Fibroblast of lung (primary cell): Measurements from ENCODE around the gene ADGRV1. TPM values are rescaled to one million over a fixed set of nuclear protein-coding genes. Genes with fewer than 3 reads are reported as not detected.
A peak's percentile ranks its signal among the peaks of the same experiment; 100 is the strongest.

Experiments
- DNase-seq, 2 donors: peaks; one replicate each; pipeline versions ENCODE4 v3.0.0 to v3.0.0-alpha.2; 2010; ENCODE audit warnings: low read depth in 2 of 2
- H2AFZ ChIP-seq: 2 replicates; pipeline ENCODE4 v1.5.1; 2012; ENCODE audit warnings: low read length, control low read depth, inconsistent platforms
- H3K27ac ChIP-seq: 2 replicates; pipeline ENCODE4 v1.5.1; 2011; ENCODE audit warnings: low read length, control low read depth; ENCODE audit not compliant: insufficient read depth
- H3K27me3 ChIP-seq: 2 replicates; pipeline ENCODE4 v1.5.1; 2011; ENCODE audit warnings: mild to moderate bottlenecking, low read length; ENCODE audit not compliant: control insufficient read depth, insufficient read depth
- H3K36me3 ChIP-seq: 2 replicates; pipeline ENCODE4 v1.5.1; 2011; ENCODE audit warnings: low read length; ENCODE audit not compliant: control insufficient read depth, insufficient read depth
- H3K4me1 ChIP-seq: 2 replicates; pipeline ENCODE4 v1.5.1; 2011; ENCODE audit warnings: low read length; ENCODE audit not compliant: control insufficient read depth, insufficient read depth; ENCODE audit errors: extremely low read depth
- H3K4me2 ChIP-seq: 2 replicates; pipeline ENCODE4 v1.5.1; 2011; ENCODE audit warnings: low read length, control low read depth; ENCODE audit not compliant: insufficient read depth; ENCODE audit errors: extremely low read depth
- H3K4me3 ChIP-seq, 4 experiments: fragments of 200-600 bp in 1 of 4; sonication (generic) in 1 of 4; replicated peaks in 1 of 4; 2 replicates each; pipeline ENCODE4 v1.5.1; 2011 to 2016; ENCODE audit warnings: low read length in 4 of 4, low read depth in 3 of 4, mild to moderate bottlenecking in 3 of 4, control low read depth in 2 of 4, inconsistent platforms in 1 of 4, mixed read lengths in 1 of 4; ENCODE audit not compliant: insufficient read depth in 1 of 4; ENCODE audit errors: control extremely low read depth in 1 of 4
- H3K79me2 ChIP-seq: 2 replicates; pipeline ENCODE4 v1.5.1; 2012; ENCODE audit warnings: mild to moderate bottlenecking, low read length, inconsistent platforms; ENCODE audit not compliant: control insufficient read depth, insufficient read depth
- H3K9ac ChIP-seq: 2 replicates; pipeline ENCODE4 v1.5.1; 2011; ENCODE audit warnings: mild to moderate bottlenecking, low read length, control low read depth; ENCODE audit not compliant: insufficient read depth
- H3K9me3 ChIP-seq: 2 replicates; pipeline ENCODE4 v1.5.1; 2012; ENCODE audit warnings: low read depth, low read length; ENCODE audit not compliant: control insufficient read depth, insufficient read depth
- H4K20me1 ChIP-seq: 2 replicates; pipeline ENCODE4 v1.5.1; 2011; ENCODE audit warnings: low read length; ENCODE audit not compliant: control insufficient read depth, insufficient read depth; ENCODE audit errors: extremely low read depth
- EZH2 ChIP-seq: IDR thresholded peaks from 2 replicates; pipeline ENCODE4 v1.5.1; 2012; ENCODE audit warnings: low read length, control low read depth, mild to moderate bottlenecking; ENCODE audit errors: missing control alignments
- polyA plus RNA-seq, 2 donors: library from polyadenylated mRNA; depleted of rRNA in 1 of 2; stranded (reverse) in 1 of 2; unstranded in 1 of 2; fragments of >200 nt; gene quantifications; 2 replicates each; pipeline ENCODE4 v1.2.1, GENCODE V29; 2011 to 2012; ENCODE audit warnings: missing spikeins in 1 of 2
- total RNA-seq: library from RNA; depleted of rRNA; stranded (reverse); fragments of >200 nt; gene quantifications from 2 replicates; pipeline ENCODE4 v1.2.1, GENCODE V29; 2014
- TF ChIP-seq, protein P1 (sequence below), 2 donors: IDR thresholded peaks in 1 of 2; conservative IDR thresholded peaks in 1 of 2; 1 replicate in 1 of 2; 2 replicates in 1 of 2; pipeline ENCODE4 v1.5.1; 2011 to 2012; ENCODE audit warnings: low read length in 2 of 2, control low read depth in 1 of 2, inconsistent platforms in 1 of 2, low read depth in 1 of 2, mild to moderate bottlenecking in 1 of 2

Gene ADGRV1
- total and polyA plus RNA-seq, 2 donors (not counting 1 experiment from before 2014, with no cell fraction given), result 0.15 to 0.17 TPM

GRCh38 chr5:91052977-91053740, 494.6 kb downstream of the ADGRV1 start:
- Histone ChIP-seq H2AFZ (no peak overlapping the region), H3K36me3 (no peaks in the 10 kb centered on the region), H3K27ac (no peak overlapping the region), H3K9ac (no peak overlapping the region), H3K27me3 (no peaks in the 10 kb centered on the region), H3K4me1 (no peaks in the 10 kb centered on the region), H3K4me2 (no peak overlapping the region), H3K79me2 (no peaks in the 10 kb centered on the region), H4K20me1 (no peaks in the 10 kb centered on the region), H3K4me3 (no peak overlapping the region), H3K9me3 (no peaks in the 10 kb centered on the region)
- TF ChIP-seq, protein P1, sequence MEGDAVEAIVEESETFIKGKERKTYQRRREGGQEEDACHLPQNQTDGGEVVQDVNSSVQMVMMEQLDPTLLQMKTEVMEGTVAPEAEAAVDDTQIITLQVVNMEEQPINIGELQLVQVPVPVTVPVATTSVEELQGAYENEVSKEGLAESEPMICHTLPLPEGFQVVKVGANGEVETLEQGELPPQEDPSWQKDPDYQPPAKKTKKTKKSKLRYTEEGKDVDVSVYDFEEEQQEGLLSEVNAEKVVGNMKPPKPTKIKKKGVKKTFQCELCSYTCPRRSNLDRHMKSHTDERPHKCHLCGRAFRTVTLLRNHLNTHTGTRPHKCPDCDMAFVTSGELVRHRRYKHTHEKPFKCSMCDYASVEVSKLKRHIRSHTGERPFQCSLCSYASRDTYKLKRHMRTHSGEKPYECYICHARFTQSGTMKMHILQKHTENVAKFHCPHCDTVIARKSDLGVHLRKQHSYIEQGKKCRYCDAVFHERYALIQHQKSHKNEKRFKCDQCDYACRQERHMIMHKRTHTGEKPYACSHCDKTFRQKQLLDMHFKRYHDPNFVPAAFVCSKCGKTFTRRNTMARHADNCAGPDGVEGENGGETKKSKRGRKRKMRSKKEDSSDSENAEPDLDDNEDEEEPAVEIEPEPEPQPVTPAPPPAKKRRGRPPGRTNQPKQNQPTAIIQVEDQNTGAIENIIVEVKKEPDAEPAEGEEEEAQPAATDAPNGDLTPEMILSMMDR (conservative IDR thresholded peaks at IDR 0.05 in 1 of 2, IDR thresholded peaks at IDR 0.05 in 1 of 2; ENCODE audit: low read depth in 1 of 2, low read length in 2 of 2), result no peak
- no peak for TF ChIP-seq EZH2
- peak in 1 of 2 donors; percentile 35 for DNase-seq

GRCh38 chr5:91053741-91054025, 495.1 kb downstream of the ADGRV1 start:
- TF ChIP-seq, protein P1 (conservative IDR thresholded peaks at IDR 0.05 in 1 of 2, IDR thresholded peaks at IDR 0.05 in 1 of 2; ENCODE audit: low read depth in 1 of 2, low read length in 2 of 2), result no peak
- TF ChIP-seq EZH2, result no peak
- H4K20me1 ChIP-seq, result no peaks in the 10 kb centered on the region
- H3K9me3 ChIP-seq, result no peaks in the 10 kb centered on the region
- DNase-seq, result no peak
- H3K4me2 ChIP-seq, result no peak overlapping the region
- H3K27ac ChIP-seq, result no peak overlapping the region
- no peak overlapping the region for H3K4me3 ChIP-seq
- H2AFZ ChIP-seq, result no peak overlapping the region
- H3K79me2 ChIP-seq, result no peaks in the 10 kb centered on the region
- no peaks in the 10 kb centered on the region for H3K27me3 ChIP-seq
- H3K36me3 ChIP-seq, result no peaks in the 10 kb centered on the region
- no peak overlapping the region for H3K9ac ChIP-seq
- H3K4me1 ChIP-seq, result no peaks in the 10 kb centered on the region

DNA sequence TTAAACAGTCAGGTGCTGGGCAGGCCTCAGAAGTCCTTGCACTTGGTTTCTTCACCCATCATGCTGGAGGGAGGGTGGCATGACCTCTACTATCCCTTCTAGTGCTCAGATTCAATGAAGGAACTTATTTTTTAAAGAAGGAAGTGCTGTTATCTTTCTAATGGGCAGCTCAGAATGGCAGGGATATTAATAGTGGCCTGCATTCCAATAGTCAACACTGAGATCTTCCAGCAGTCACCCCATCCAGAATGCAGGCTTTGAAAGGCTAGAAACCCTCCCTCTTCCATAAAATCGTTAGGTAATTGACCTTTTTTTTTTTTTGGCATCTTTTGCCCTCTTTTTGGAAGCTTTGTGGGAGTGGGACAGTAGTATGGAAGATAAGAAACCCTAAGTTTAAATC, 499.6 kb downstream of the ADGRV1 start:
- H3K27me3 ChIP-seq, result no peaks in the 10 kb centered on the region
- H3K4me3 ChIP-seq, result no peak overlapping the region
- H4K20me1 ChIP-seq, result no peaks in the 10 kb centered on the region
- H3K79me2 ChIP-seq, result no peaks in the 10 kb centered on the region
- no peak overlapping the region for H2AFZ ChIP-seq
- H3K4me1 ChIP-seq, result no peaks in the 10 kb centered on the region
- TF ChIP-seq, protein P1 (conservative IDR thresholded peaks at IDR 0.05 in 1 of 2, IDR thresholded peaks at IDR 0.05 in 1 of 2; ENCODE audit: low read depth in 1 of 2, low read length in 2 of 2), result no peak
- no peak for TF ChIP-seq EZH2
- DNase-seq, result no peak
- no peaks in the 10 kb centered on the region for H3K9me3 ChIP-seq
- no peaks in the 10 kb centered on the region for H3K36me3 ChIP-seq
- no peak overlapping the region for H3K9ac ChIP-seq
- no peak overlapping the region for H3K27ac ChIP-seq
- no peak overlapping the region for H3K4me2 ChIP-seq
